Measurements from ENCODE around the gene UST.
A peak's percentile ranks its signal among the peaks of the same experiment; 100 is the strongest.

UST gene

GRCh38 chr6:148827416-148828045 lies 80.7 kb downstream of the UST start:
- no peaks in the 10 kb centered on the region for H3K9me2 ChIP-seq (replicated peaks; ENCODE audit: low read depth, low read length)
- no peaks in the 10 kb centered on the region for H3K27me3 ChIP-seq (ENCODE audit: insufficient read depth, low read length, poor library complexity, severe bottlenecking)
- H2AFZ ChIP-seq (ENCODE audit: low read length) = no peak overlapping the region
- no peak overlapping the region for H3K4me2 ChIP-seq (ENCODE audit: low read depth, low read length, poor library complexity, severe bottlenecking)
- TF ChIP-seq CTCF (conservative IDR thresholded peaks at IDR 0.05; ENCODE audit: low read length) (no peak), EZH2phosphoT487 (IDR thresholded peaks at IDR 0.05; ENCODE audit: borderline replicate concordance) (no peak)
- no peaks in the 10 kb centered on the region for H3K36me3 ChIP-seq (ENCODE audit: insufficient read depth, low read length)
- no peaks in the 10 kb centered on the region for H3K9me3 ChIP-seq (ENCODE audit: insufficient read depth, low read depth, low read length)
- no peaks in the 10 kb centered on the region for H4K20me1 ChIP-seq (ENCODE audit: insufficient read depth, low read length, poor library complexity, severe bottlenecking)
- H3K79me2 ChIP-seq (ENCODE audit: insufficient read depth, low read length) = no peaks in the 10 kb centered on the region; the same call in 1 of the 2 replicates
- H3K9ac ChIP-seq (ENCODE audit: low read depth, low read length, poor library complexity, severe bottlenecking) = no peak overlapping the region
- H3K4me1 ChIP-seq (ENCODE audit: insufficient read depth, low read length, poor library complexity, severe bottlenecking) = peaks cover 46% of the 10 kb centered on the region
- H3F3A ChIP-seq (ENCODE audit: low read depth) = peaks cover 9% of the 10 kb centered on the region; the same call in 1 of the 2 replicates
- H3K4me3 ChIP-seq (ENCODE audit: low read length, poor library complexity, severe bottlenecking) = no peak overlapping the region

GRCh38 chr6:148828047-148828446 lies 81.2 kb downstream of the UST start:
- no peaks in the 10 kb centered on the region for H3K9me2 ChIP-seq (replicated peaks; ENCODE audit: low read depth, low read length)
- H3K4me2 ChIP-seq (ENCODE audit: low read depth, low read length, poor library complexity, severe bottlenecking) = no peak overlapping the region
- H3K9me3 ChIP-seq (ENCODE audit: insufficient read depth, low read depth, low read length) = no peaks in the 10 kb centered on the region
- H3K79me2 ChIP-seq (ENCODE audit: insufficient read depth, low read length) = no peaks in the 10 kb centered on the region; the same call in 1 of the 2 replicates
- no peak for TF ChIP-seq EZH2phosphoT487 (IDR thresholded peaks at IDR 0.05; ENCODE audit: borderline replicate concordance)
- TF ChIP-seq CTCF (conservative IDR thresholded peaks at IDR 0.05; ENCODE audit: low read length) = no peak
- H3K9ac ChIP-seq (ENCODE audit: low read depth, low read length, poor library complexity, severe bottlenecking) = no peak overlapping the region
- no peak overlapping the region for H2AFZ ChIP-seq (ENCODE audit: low read length)
- H3F3A ChIP-seq (ENCODE audit: low read depth) = peaks cover 8% of the 10 kb centered on the region; the same call in 1 of the 2 replicates
- H3K4me3 ChIP-seq (ENCODE audit: low read length, poor library complexity, severe bottlenecking) = no peak overlapping the region
- peaks cover 43% of the 10 kb centered on the region for H3K4me1 ChIP-seq (ENCODE audit: insufficient read depth, low read length, poor library complexity, severe bottlenecking)
- H4K20me1 ChIP-seq (ENCODE audit: insufficient read depth, low read length, poor library complexity, severe bottlenecking) = no peaks in the 10 kb centered on the region
- H3K36me3 ChIP-seq (ENCODE audit: insufficient read depth, low read length) = no peaks in the 10 kb centered on the region
- H3K27me3 ChIP-seq (ENCODE audit: insufficient read depth, low read length, poor library complexity, severe bottlenecking) = no peaks in the 10 kb centered on the region

- H2AFZ ChIP-seq (ENCODE audit: low read length) = 0 out of 2 replicates have a peak overlapping the region, but pooled peaks have one; percentile 19
- H4K20me1 ChIP-seq (ENCODE audit: insufficient read depth, low read length, poor library complexity, severe bottlenecking) = no peaks in the 10 kb centered on the region
- no peak for TF ChIP-seq CTCF (conservative IDR thresholded peaks at IDR 0.05; ENCODE audit: low read length)
- no peak for TF ChIP-seq EZH2phosphoT487 (IDR thresholded peaks at IDR 0.05; ENCODE audit: borderline replicate concordance)
- peaks cover 30% of the 10 kb centered on the region for H3K4me1 ChIP-seq (ENCODE audit: insufficient read depth, low read length, poor library complexity, severe bottlenecking)
- peak overlapping the region; percentile 37 for H3K4me3 ChIP-seq (ENCODE audit: low read length, poor library complexity, severe bottlenecking)
- no peaks in the 10 kb centered on the region for H3K9me2 ChIP-seq (replicated peaks; ENCODE audit: low read depth, low read length)
- no peaks in the 10 kb centered on the region for H3F3A ChIP-seq (ENCODE audit: low read depth)
- no peaks in the 10 kb centered on the region; the same call in 1 of the 2 replicates for H3K79me2 ChIP-seq (ENCODE audit: insufficient read depth, low read length)
- H3K9ac ChIP-seq (ENCODE audit: low read depth, low read length, poor library complexity, severe bottlenecking) = peak overlapping the region; percentile 47
- peak overlapping the region; percentile 57 for H3K4me2 ChIP-seq (ENCODE audit: low read depth, low read length, poor library complexity, severe bottlenecking)
- no peaks in the 10 kb centered on the region for H3K9me3 ChIP-seq (ENCODE audit: insufficient read depth, low read depth, low read length)
- no peaks in the 10 kb centered on the region for H3K36me3 ChIP-seq (ENCODE audit: insufficient read depth, low read length)
- no peaks in the 10 kb centered on the region for H3K27me3 ChIP-seq (ENCODE audit: insufficient read depth, low read length, poor library complexity, severe bottlenecking)
These were observed 82.7 kb downstream of the UST start for GRCh38 chr6:148829415-148830101.

Data from Loucy (cell line).